HEK293 (cell line): ENCODE measurements around the gene SPATA24.

Source experiments
- BCL11B ChIP-seq: fragments of 450-650 bp; formaldehyde crosslinking; IDR thresholded peaks from 2 replicates; pipeline ENCODE4 v1.5.1; 2016; ENCODE audit warnings: low read depth, missing biosample characterization, missing genetic modification characterization
- CTCF ChIP-seq: fragments of 450-650 bp; formaldehyde crosslinking; IDR thresholded peaks from 2 replicates; pipeline ENCODE4 v1.5.1; 2016; ENCODE audit warnings: missing biosample characterization, missing genetic modification characterization
- FEZF1 ChIP-seq: fragments of 450-650 bp; formaldehyde crosslinking; IDR thresholded peaks from 2 replicates; pipeline ENCODE4 v1.5.1; 2016; ENCODE audit warnings: missing biosample characterization, missing genetic modification characterization
- KLF10 ChIP-seq: fragments of 450-650 bp; IDR thresholded peaks from 2 replicates; pipeline ENCODE4 v1.5.1; 2018; ENCODE audit warnings: missing biosample characterization, mild to moderate bottlenecking, missing genetic modification characterization
- MEIS1 ChIP-seq: sonication (generic); formaldehyde crosslinking; IDR thresholded peaks from 2 replicates; pipeline ENCODE4 v1.8.1; 2022; ENCODE audit warnings: missing genetic modification reagents, mild to moderate bottlenecking, borderline replicate concordance
- PRDM4 ChIP-seq: fragments of 450-650 bp; formaldehyde crosslinking; IDR thresholded peaks from 2 replicates; pipeline ENCODE4 v1.5.1; 2017; ENCODE audit warnings: missing biosample characterization, missing genetic modification characterization
- WT1 ChIP-seq: fragments of 450-650 bp; formaldehyde crosslinking; IDR thresholded peaks from 2 replicates; pipeline ENCODE4 v1.5.1; 2016; ENCODE audit warnings: missing biosample characterization, missing genetic modification characterization
- ZFP3 ChIP-seq: fragments of 450-650 bp; formaldehyde crosslinking; IDR thresholded peaks from 2 replicates; pipeline ENCODE4 v1.5.1; 2016; ENCODE audit warnings: low read depth, missing biosample characterization, missing genetic modification characterization
- ZNF121 ChIP-seq: fragments of 450-650 bp; formaldehyde crosslinking; IDR thresholded peaks from 2 replicates; pipeline ENCODE4 v1.5.1; 2016; ENCODE audit warnings: missing biosample characterization, missing genetic modification characterization
- ZNF549 ChIP-seq: fragments of 450-650 bp; IDR thresholded peaks from 2 replicates; pipeline ENCODE4 v1.5.1; 2018; ENCODE audit warnings: missing biosample characterization, missing genetic modification characterization, mild to moderate bottlenecking, inconsistent platforms, moderate library complexity
- ZNF561 ChIP-seq: fragments of 450-650 bp; IDR thresholded peaks from 2 replicates; pipeline ENCODE4 v1.5.1; 2018; ENCODE audit warnings: missing biosample characterization, missing genetic modification characterization, borderline replicate concordance
- ZNF580 ChIP-seq: fragments of 450-650 bp; formaldehyde crosslinking; IDR thresholded peaks from 2 replicates; pipeline ENCODE4 v1.5.1; 2016; ENCODE audit warnings: missing biosample characterization, missing genetic modification characterization
- ZNF660 ChIP-seq: fragments of 450-650 bp; IDR thresholded peaks from 2 replicates; pipeline ENCODE4 v1.5.1; 2018; ENCODE audit warnings: missing biosample characterization, mild to moderate bottlenecking, missing genetic modification characterization
- ZNF747 ChIP-seq: fragments of 450-650 bp; formaldehyde crosslinking; IDR thresholded peaks from 2 replicates; pipeline ENCODE4 v1.5.1; 2016; ENCODE audit warnings: missing biosample characterization, missing genetic modification characterization

- TF ChIP-seq WT1 (tag by site-specific recombination) (no peak), BCL11B (no peak), PRDM4 (tag by site-specific recombination) (no peak), CTCF (tag by site-specific recombination) (peak; percentile 70), FEZF1 (tag by site-specific recombination) (no peak), MEIS1 (CRISPR knock-in tag) (no peak), KLF10 (tag by site-specific recombination) (no peak), ZNF660 (no peak), ZNF580 (tag by site-specific recombination) (no peak), ZNF561 (no peak), ZNF549 (no peak), ZNF121 (no peak), ZFP3 (tag by site-specific recombination) (no peak), ZNF747 (tag by site-specific recombination) (no peak)
These were observed 18.5 kb upstream of the SPATA24 start for GRCh38 chr5:139422307-139422893.
